Measurements from ENCODE around the gene CCDC136.

The CCDC136 gene

GRCh38 chr7:128836729-128837348, 45.1 kb downstream of the CCDC136 start:
- Mint-ChIP-seq H3K27ac (no peak overlapping the region), H3K27me3 (ENCODE audit: low read depth) (peaks cover 15% of the 10 kb centered on the region), H3K9me3 (no peaks in the 10 kb centered on the region)

GRCh38 chr7:128837521-128837921, 45.8 kb downstream of the CCDC136 start:
- Mint-ChIP-seq H3K9me3 (no peaks in the 10 kb centered on the region), H3K36me3 (ENCODE audit: low read depth) (no peaks in the 10 kb centered on the region), H3K27ac (no peak overlapping the region), H3K27me3 (ENCODE audit: low read depth) (peaks cover 11% of the 10 kb centered on the region), H3K4me1 (ENCODE audit: low read depth) (peaks cover 1% of the 10 kb centered on the region), H3K4me3 (no peak overlapping the region)
- no peak for DNase-seq (ENCODE audit: low spot score)

More at GRCh38 chr7:128836729-128837348, 45.1 kb downstream of the CCDC136 start:
- H3K36me3 Mint-ChIP-seq (ENCODE audit: low read depth) = no peaks in the 10 kb centered on the region
- no peaks in the 10 kb centered on the region for H3K4me1 Mint-ChIP-seq (ENCODE audit: low read depth)
- no peak for DNase-seq (ENCODE audit: low spot score)
- H3K4me3 Mint-ChIP-seq = no peak overlapping the region

- no peak overlapping the region for H3K27ac Mint-ChIP-seq
Observed at GRCh38 chr7:128838109-128838779, 46.5 kb downstream of the CCDC136 start.

GRCh38 chr7:128838981-128839731, 47.4 kb downstream of the CCDC136 start:
- no peak overlapping the region for H3K4me3 Mint-ChIP-seq
- H3K9me3 Mint-ChIP-seq = no peaks in the 10 kb centered on the region
- no peak for DNase-seq (ENCODE audit: low spot score)
- no peak overlapping the region for H3K27ac Mint-ChIP-seq
- peaks cover 1% of the 10 kb centered on the region for H3K4me1 Mint-ChIP-seq (ENCODE audit: low read depth)
- no peaks in the 10 kb centered on the region for H3K36me3 Mint-ChIP-seq (ENCODE audit: low read depth)
- H3K27me3 Mint-ChIP-seq (ENCODE audit: low read depth) = peaks cover 3% of the 10 kb centered on the region

More at GRCh38 chr7:128838109-128838779, 46.5 kb downstream of the CCDC136 start:
- no peaks in the 10 kb centered on the region for H3K36me3 Mint-ChIP-seq (ENCODE audit: low read depth)
- peaks cover 1% of the 10 kb centered on the region for H3K4me1 Mint-ChIP-seq (ENCODE audit: low read depth)
- DNase-seq (ENCODE audit: low spot score) = no peak
- H3K27me3 Mint-ChIP-seq (ENCODE audit: low read depth) = peaks cover 4% of the 10 kb centered on the region
- no peaks in the 10 kb centered on the region for H3K9me3 Mint-ChIP-seq
- H3K4me3 Mint-ChIP-seq = no peak overlapping the region

- Mint-ChIP-seq H3K36me3 (ENCODE audit: low read depth) (no peaks in the 10 kb centered on the region), H3K27ac (no peak overlapping the region), H3K4me1 (ENCODE audit: low read depth) (peaks cover 1% of the 10 kb centered on the region), H3K27me3 (ENCODE audit: low read depth) (no peaks in the 10 kb centered on the region), H3K4me3 (no peak overlapping the region), H3K9me3 (no peaks in the 10 kb centered on the region)
- DNase-seq (ENCODE audit: low spot score) = no peak
Observed at GRCh38 chr7:128839751-128840177, 48.0 kb downstream of the CCDC136 start.

- Mint-ChIP-seq H3K9me3 (no peaks in the 10 kb centered on the region), H3K4me3 (no peak overlapping the region), H3K27me3 (ENCODE audit: low read depth) (no peaks in the 10 kb centered on the region), H3K27ac (no peak overlapping the region), H3K4me1 (ENCODE audit: low read depth) (peaks cover 1% of the 10 kb centered on the region), H3K36me3 (ENCODE audit: low read depth) (no peaks in the 10 kb centered on the region)
- no peak for DNase-seq (ENCODE audit: low spot score)
Observed at GRCh38 chr7:128840326-128841170, 48.8 kb downstream of the CCDC136 start.

- DNase-seq (ENCODE audit: low spot score) = no peak
- Mint-ChIP-seq H3K4me3 (no peak overlapping the region), H3K36me3 (ENCODE audit: low read depth) (no peaks in the 10 kb centered on the region), H3K27ac (no peak overlapping the region), H3K4me1 (ENCODE audit: low read depth) (peaks cover 1% of the 10 kb centered on the region), H3K9me3 (no peaks in the 10 kb centered on the region), H3K27me3 (ENCODE audit: low read depth) (no peaks in the 10 kb centered on the region)
Observed at GRCh38 chr7:128841171-128841690, 49.5 kb downstream of the CCDC136 start.

GRCh38 chr7:128841921-128842673, 50.3 kb downstream of the CCDC136 start:
- Mint-ChIP-seq H3K27me3 (ENCODE audit: low read depth) (no peaks in the 10 kb centered on the region), H3K9me3 (no peaks in the 10 kb centered on the region), H3K27ac (no peak overlapping the region), H3K4me3 (no peak overlapping the region), H3K36me3 (ENCODE audit: low read depth) (no peaks in the 10 kb centered on the region), H3K4me1 (ENCODE audit: low read depth) (peaks cover 1% of the 10 kb centered on the region)
- DNase-seq (ENCODE audit: low spot score) = peak; percentile 54

- Mint-ChIP-seq H3K36me3 (ENCODE audit: low read depth) (no peaks in the 10 kb centered on the region), H3K27me3 (ENCODE audit: low read depth) (no peaks in the 10 kb centered on the region), H3K4me1 (ENCODE audit: low read depth) (peaks cover 1% of the 10 kb centered on the region), H3K4me3 (no peak overlapping the region), H3K27ac (no peak overlapping the region), H3K9me3 (no peaks in the 10 kb centered on the region)
- DNase-seq (ENCODE audit: low spot score) = no peak
Observed at GRCh38 chr7:128842674-128843641, 51.2 kb downstream of the CCDC136 start.

- Mint-ChIP-seq H3K9me3 (no peaks in the 10 kb centered on the region), H3K4me3 (no peak overlapping the region), H3K4me1 (ENCODE audit: low read depth) (peaks cover 1% of the 10 kb centered on the region), H3K27ac (no peak overlapping the region), H3K36me3 (ENCODE audit: low read depth) (no peaks in the 10 kb centered on the region), H3K27me3 (ENCODE audit: low read depth) (no peaks in the 10 kb centered on the region)
- DNase-seq (ENCODE audit: low spot score) = no peak
Observed at GRCh38 chr7:128843938-128844621, 52.3 kb downstream of the CCDC136 start.

- Mint-ChIP-seq H3K36me3 (ENCODE audit: low read depth) (no peaks in the 10 kb centered on the region), H3K9me3 (no peaks in the 10 kb centered on the region), H3K27ac (no peak overlapping the region), H3K4me3 (no peak overlapping the region), H3K27me3 (ENCODE audit: low read depth) (no peaks in the 10 kb centered on the region), H3K4me1 (ENCODE audit: low read depth) (peaks cover 1% of the 10 kb centered on the region)
- no peak for DNase-seq (ENCODE audit: low spot score)
Observed at GRCh38 chr7:128844777-128845311, 53.1 kb downstream of the CCDC136 start.

All from T-helper 2 cell treated with Interferon-gamma antibody and Interleukin-4, amounts not matched to agents 5 μg/mL and 100 μg/mL, for 36 hours (primary cell).